HUES48 (cell line): Measurements from ENCODE around the gene PPIL3.
"Not testable (repeated sequence)": the region's sequence is repeated elsewhere in the genome, so short reads cannot be mapped to it uniquely, and the experiment has no call there.

Source experiments
- H3K27ac ChIP-seq: one replicate; pipeline ENCODE4 v1.7.0; 2013; ENCODE audit warnings: low read depth, low read length, inconsistent platforms
- H3K27me3 ChIP-seq: 2 replicates; pipeline ENCODE4 v1.6.1; 2013; ENCODE audit warnings: mild to moderate bottlenecking, low read length; ENCODE audit not compliant: control insufficient read depth, insufficient read depth
- H3K36me3 ChIP-seq: 2 replicates; pipeline ENCODE4 v1.6.1; 2013; ENCODE audit warnings: low read length; ENCODE audit not compliant: control insufficient read depth, insufficient read depth
- H3K4me1 ChIP-seq: 2 replicates; pipeline ENCODE4 v1.6.1; 2013; ENCODE audit warnings: mild to moderate bottlenecking, low read length; ENCODE audit not compliant: control insufficient read depth, insufficient read depth
- H3K4me3 ChIP-seq: 2 replicates; pipeline ENCODE4 v1.5.1; 2013; ENCODE audit warnings: mild to moderate bottlenecking, low read depth, low read length
- H3K9ac ChIP-seq: 2 replicates; pipeline ENCODE4 v1.6.1; 2013; ENCODE audit warnings: mild to moderate bottlenecking, low read depth, low read length, moderate library complexity
- H3K9me3 ChIP-seq: 2 replicates; pipeline ENCODE4 v1.6.1; 2013; ENCODE audit warnings: low read length; ENCODE audit not compliant: control insufficient read depth, insufficient read depth

PPIL3 gene

GRCh38 chr2:200881715-200882249, 7.1 kb downstream of the PPIL3 start:
- H3K9ac ChIP-seq, H3K4me3 ChIP-seq, H3K9me3 ChIP-seq, H3K27me3 ChIP-seq, H3K4me1 ChIP-seq, H3K27ac ChIP-seq: not testable (repeated sequence)
- peaks cover 83% of the 10 kb centered on the region for H3K36me3 ChIP-seq

GRCh38 chr2:200878289-200878880, 10.5 kb downstream of the PPIL3 start:
- no peaks in the 10 kb centered on the region for H3K4me1 ChIP-seq
- H3K27me3 ChIP-seq, result no peaks in the 10 kb centered on the region
- H3K27ac ChIP-seq, result no peak overlapping the region
- H3K9ac ChIP-seq, result no peak overlapping the region
- no peak overlapping the region for H3K4me3 ChIP-seq
- no peaks in the 10 kb centered on the region for H3K9me3 ChIP-seq
- H3K36me3 ChIP-seq, result peaks cover 85% of the 10 kb centered on the region

GRCh38 chr2:200877443-200877842, 11.4 kb downstream of the PPIL3 start:
- Histone ChIP-seq H3K4me3 (no peak overlapping the region), H3K27ac (no peak overlapping the region), H3K4me1 (no peaks in the 10 kb centered on the region), H3K9ac (no peak overlapping the region), H3K27me3 (no peaks in the 10 kb centered on the region), H3K9me3 (no peaks in the 10 kb centered on the region), H3K36me3 (peaks cover 82% of the 10 kb centered on the region)

- no peak overlapping the region for H3K27ac ChIP-seq
- peaks cover 58% of the 10 kb centered on the region for H3K36me3 ChIP-seq
- H3K9ac ChIP-seq, result no peak overlapping the region
- H3K4me1 ChIP-seq, result no peaks in the 10 kb centered on the region
- no peaks in the 10 kb centered on the region for H3K27me3 ChIP-seq
- no peak overlapping the region for H3K4me3 ChIP-seq
- H3K9me3 ChIP-seq, result no peaks in the 10 kb centered on the region
Measured at GRCh38 chr2:200873560-200873959, 15.3 kb downstream of the PPIL3 start.

GRCh38 chr2:200871151-200871550, 17.7 kb downstream of the PPIL3 start:
- H3K27me3 ChIP-seq, result no peaks in the 10 kb centered on the region
- H3K9me3 ChIP-seq, result no peaks in the 10 kb centered on the region
- peaks cover 39% of the 10 kb centered on the region for H3K36me3 ChIP-seq
- no peak overlapping the region for H3K9ac ChIP-seq
- H3K4me3 ChIP-seq, result no peak overlapping the region
- no peak overlapping the region for H3K27ac ChIP-seq
- no peaks in the 10 kb centered on the region for H3K4me1 ChIP-seq

- H3K36me3 ChIP-seq, result peaks cover 19% of the 10 kb centered on the region
- no peaks in the 10 kb centered on the region for H3K27me3 ChIP-seq
- H3K4me1 ChIP-seq, result no peaks in the 10 kb centered on the region
- no peak overlapping the region for H3K27ac ChIP-seq
- no peak overlapping the region for H3K4me3 ChIP-seq
- no peak overlapping the region for H3K9ac ChIP-seq
- no peaks in the 10 kb centered on the region for H3K9me3 ChIP-seq
Measured at GRCh38 chr2:200869014-200869413, 19.9 kb downstream of the PPIL3 start.

- Histone ChIP-seq H3K4me3 (peak within 1 kb of the TSS; percentile 86), H3K9me3 (no peaks in the 10 kb centered on the region), H3K27ac (peak within 1 kb of the TSS; percentile 97), H3K9ac (peak within 1 kb of the TSS; percentile 85), H3K36me3 (peaks cover 22% of the 10 kb centered on the region), H3K4me1 (peaks cover 16% of the 10 kb centered on the region), H3K27me3 (no peaks in the 10 kb centered on the region)
Measured at GRCh38 chr2:200864176-200865034, 24.5 kb downstream of the PPIL3 start, which contains the start of gene CLK1. TSS of gene CLK1 (minus strand) at chr2:200864658. CDS start at chr2:200861862, 2,796 bp downstream.

- peaks cover 16% of the 10 kb centered on the region for H3K4me1 ChIP-seq
- H3K9ac ChIP-seq, result peak overlapping the region; percentile 85
- H3K9me3 ChIP-seq, result no peaks in the 10 kb centered on the region
- peak overlapping the region; percentile 97 for H3K27ac ChIP-seq
- peaks cover 28% of the 10 kb centered on the region for H3K36me3 ChIP-seq
- H3K4me3 ChIP-seq, result peak overlapping the region; percentile 86
- H3K27me3 ChIP-seq, result no peaks in the 10 kb centered on the region
Measured at GRCh38 chr2:200863782-200864175, 25.1 kb downstream of the PPIL3 start.

- Histone ChIP-seq H3K9ac (peak overlapping the region; percentile 85), H3K27me3 (no peaks in the 10 kb centered on the region), H3K36me3 (peaks cover 40% of the 10 kb centered on the region), H3K9me3 (no peaks in the 10 kb centered on the region), H3K4me1 (peaks cover 16% of the 10 kb centered on the region), H3K27ac (peak overlapping the region; percentile 97), H3K4me3 (peak overlapping the region; percentile 86)
Measured at GRCh38 chr2:200862532-200863000, 26.3 kb downstream of the PPIL3 start.

GRCh38 chr2:200861617-200862155, 27.2 kb downstream of the PPIL3 start:
- Histone ChIP-seq H3K9me3 (no peaks in the 10 kb centered on the region), H3K9ac (no peak overlapping the region), H3K27ac (peak overlapping the region; percentile 18), H3K27me3 (no peaks in the 10 kb centered on the region), H3K36me3 (peaks cover 49% of the 10 kb centered on the region), H3K4me3 (peak overlapping the region; percentile 86), H3K4me1 (peaks cover 16% of the 10 kb centered on the region)
